IMR-90 (cell line): ENCODE data around the gene AMIGO1. TPM values are rescaled to one million over a fixed set of nuclear protein-coding genes. Genes with fewer than 3 reads are reported as not detected.

Experiments used
- ATAC-seq: fragments of 200-7000 bp; cut with Tn5 transposase; 2 replicates; pipeline ENCODE4 v1.9.1; 2020; ENCODE audit warnings: low read depth, mild to moderate bottlenecking, moderate library complexity
- BruUV-seq: library from RNA; stranded (reverse); fragments of 400-500 nt; replicated peaks from 2 replicates; lab custom pipeline; 2021; lab: Mats Ljungman, UMichigan
- CTCF ChIA-PET: fragments of 300-600 bp; formaldehyde crosslinking; extraction: SDS; loops from one replicate; lab custom pipeline; 2021; ENCODE audit warnings: antibody characterized with exemption; lab: Yijun Ruan, JAX
- POLR2A ChIA-PET: fragments of 300-600 bp; sonication (Branson Sonifier 250); formaldehyde crosslinking; loops from one replicate; lab custom pipeline; 2022; ENCODE audit warnings: antibody characterized with exemption; ENCODE audit not compliant: unreplicated experiment; lab: Charles Lee
- DNase-seq: peaks from one replicate; pipeline ENCODE4 v3.0.0; 2013
- H2AFZ ChIP-seq: replicated peaks from 2 replicates; pipeline ENCODE3; 2013; ENCODE audit warnings: low read length, mild to moderate bottlenecking; ENCODE audit not compliant: poor library complexity
- H2AK5ac ChIP-seq: 2 replicates; pipeline ENCODE4 v1.6.1; 2013; ENCODE audit warnings: low read depth, low read length, inconsistent platforms
- H2AK9ac ChIP-seq: replicated peaks from 2 replicates; pipeline ENCODE3; 2013; ENCODE audit warnings: mild to moderate bottlenecking, low read depth, low read length, moderate library complexity; ENCODE audit not compliant: poor library complexity
- H2BK120ac ChIP-seq: 2 replicates; pipeline ENCODE4 v1.6.1; 2013; ENCODE audit warnings: low read depth, low read length, inconsistent platforms
- H2BK15ac ChIP-seq: 3 replicates; pipeline ENCODE4 v1.6.1; 2013; ENCODE audit warnings: low read depth, low read length, inconsistent platforms
- H2BK20ac ChIP-seq: 2 replicates; pipeline ENCODE4 v1.6.1; 2013; ENCODE audit warnings: low read depth, mild to moderate bottlenecking, inconsistent platforms, low read length, moderate library complexity
- H2BK5ac ChIP-seq: 2 replicates; pipeline ENCODE4 v1.6.1; 2013; ENCODE audit warnings: mild to moderate bottlenecking, low read depth, low read length, inconsistent platforms; ENCODE audit not compliant: poor library complexity, severe bottlenecking
- H3K14ac ChIP-seq: replicated peaks from 2 replicates; pipeline ENCODE4 v1.6.1; 2013; ENCODE audit warnings: low read depth, low read length, inconsistent platforms
- H3K18ac ChIP-seq: 2 replicates; pipeline ENCODE4 v1.6.1; 2013; ENCODE audit warnings: low read depth, low read length, control low read depth
- H3K23ac ChIP-seq: 2 replicates; pipeline ENCODE4 v1.6.1; 2013; ENCODE audit warnings: low read depth, low read length, inconsistent platforms
- H3K27ac ChIP-seq: 2 replicates; pipeline ENCODE4 v1.5.1; 2013; ENCODE audit warnings: mild to moderate bottlenecking, control low read depth, low read length; ENCODE audit not compliant: insufficient read depth
- H3K27me3 ChIP-seq: 2 replicates; pipeline ENCODE4 v1.6.1; 2013; ENCODE audit warnings: low read length; ENCODE audit not compliant: control insufficient read depth, insufficient read depth
- H3K36me3 ChIP-seq: 2 replicates; pipeline ENCODE4 v1.6.1; 2013; ENCODE audit warnings: low read length, mixed read lengths; ENCODE audit not compliant: control insufficient read depth, insufficient read depth
- H3K4ac ChIP-seq: 2 replicates; pipeline ENCODE4 v1.6.1; 2013; ENCODE audit warnings: low read depth, low read length, inconsistent platforms
- H3K4me1 ChIP-seq: 2 replicates; pipeline ENCODE4 v1.6.1; 2013; ENCODE audit warnings: low read length, mixed read lengths; ENCODE audit not compliant: control insufficient read depth, insufficient read depth
- H3K4me2 ChIP-seq: 2 replicates; pipeline ENCODE4 v1.6.1; 2013; ENCODE audit warnings: low read depth, mild to moderate bottlenecking, control low read depth, low read length, moderate library complexity
- H3K4me3 ChIP-seq: 2 replicates; pipeline ENCODE4 v1.5.1; 2013; ENCODE audit warnings: low read depth, mild to moderate bottlenecking, control low read depth, low read length, moderate library complexity; ENCODE audit not compliant: insufficient read depth
- H3K56ac ChIP-seq: 2 replicates; pipeline ENCODE4 v1.6.1; 2013; ENCODE audit warnings: low read length, inconsistent platforms; ENCODE audit not compliant: insufficient read depth; ENCODE audit errors: extremely low read depth
- H3K79me1 ChIP-seq, 2 experiments: 2 replicates each; pipeline ENCODE4 v1.6.1; 2013; ENCODE audit warnings: low read length in 2 of 2, inconsistent platforms in 1 of 2, low read depth in 1 of 2
- H3K9ac ChIP-seq: 2 replicates; pipeline ENCODE4 v1.6.1; 2013; ENCODE audit warnings: low read depth, low read length, control low read depth
- H3K9me1 ChIP-seq: 2 replicates; pipeline ENCODE4 v1.6.1; 2013; ENCODE audit warnings: low read length, inconsistent platforms; ENCODE audit not compliant: insufficient read depth
- H3K9me3 ChIP-seq: 2 replicates; pipeline ENCODE4 v1.6.1; 2013; ENCODE audit warnings: low read length; ENCODE audit not compliant: control insufficient read depth, insufficient read depth
- H4K20me1 ChIP-seq: 2 replicates; pipeline ENCODE4 v1.6.1; 2013; ENCODE audit warnings: low read length, inconsistent platforms; ENCODE audit not compliant: insufficient read depth
- H4K5ac ChIP-seq: 2 replicates; pipeline ENCODE4 v1.6.1; 2013; ENCODE audit warnings: mild to moderate bottlenecking, low read depth, low read length, control low read depth
- H4K8ac ChIP-seq, 2 experiments: 2 replicates each; pipeline ENCODE4 v1.6.1; 2013; ENCODE audit warnings: low read depth in 2 of 2, low read length in 2 of 2, control low read depth in 1 of 2, inconsistent platforms in 1 of 2
- H4K91ac ChIP-seq: 2 replicates; pipeline ENCODE4 v1.6.1; 2013; ENCODE audit warnings: low read depth, low read length, inconsistent platforms; ENCODE audit not compliant: insufficient read depth
- BHLHE40 ChIP-seq: fragments of 150-350 bp; IDR thresholded peaks from 2 replicates; pipeline ENCODE4 v1.6.1; 2016; ENCODE audit warnings: mild to moderate bottlenecking, low read depth, low read length
- CEBPB ChIP-seq: IDR thresholded peaks from 2 replicates; pipeline ENCODE4 v1.6.1; 2012; ENCODE audit warnings: low read depth, low read length, improper control_type of control experiment
- CHD1 ChIP-seq: IDR thresholded peaks from 2 replicates; pipeline ENCODE4 v1.6.1; 2012; ENCODE audit warnings: low read depth, low read length, improper control_type of control experiment
- CTCF ChIP-seq: conservative IDR thresholded peaks from 2 replicates; pipeline ENCODE4 v1.5.1; 2012; ENCODE audit warnings: mild to moderate bottlenecking, low read depth, low read length, improper control_type of control experiment
- ELK1 ChIP-seq: fragments of 150-350 bp; IDR thresholded peaks from 2 replicates; pipeline ENCODE4 v1.6.1; 2016; ENCODE audit warnings: low read depth, mild to moderate bottlenecking, low read length, moderate library complexity, borderline replicate concordance
- FOS ChIP-seq: fragments of 150-350 bp; IDR thresholded peaks from 2 replicates; pipeline ENCODE4 v1.6.1; 2016; ENCODE audit warnings: low read depth, low read length
- MAFK ChIP-seq: IDR thresholded peaks from 2 replicates; pipeline ENCODE4 v1.6.1; 2012; ENCODE audit warnings: low read depth, low read length, improper control_type of control experiment
- MAZ ChIP-seq: IDR thresholded peaks from 2 replicates; pipeline ENCODE4 v1.6.1; 2012; ENCODE audit warnings: low read depth, mild to moderate bottlenecking, low read length, improper control_type of control experiment, moderate library complexity, borderline replicate concordance
- MXI1 ChIP-seq: IDR thresholded peaks from 2 replicates; pipeline ENCODE4 v1.6.1; 2012; ENCODE audit warnings: low read depth, mild to moderate bottlenecking, low read length, moderate library complexity, borderline replicate concordance
- NFE2L2 ChIP-seq: fragments of 150-350 bp; IDR thresholded peaks from 2 replicates; pipeline ENCODE4 v1.6.1; 2016; ENCODE audit warnings: low read depth, mild to moderate bottlenecking, low read length
- POLR2A ChIP-seq: IDR thresholded peaks from 2 replicates; pipeline ENCODE4 v1.6.1; 2012; ENCODE audit warnings: mild to moderate bottlenecking, low read depth, low read length
- RAD21 ChIP-seq: IDR thresholded peaks from 2 replicates; pipeline ENCODE4 v1.6.1; 2012; ENCODE audit warnings: low read length, improper control_type of control experiment
- RCOR1 ChIP-seq: IDR thresholded peaks from 2 replicates; pipeline ENCODE4 v1.6.1; 2012; ENCODE audit warnings: mild to moderate bottlenecking, low read length, improper control_type of control experiment; ENCODE audit not compliant: insufficient replicate concordance
- RFX5 ChIP-seq: IDR thresholded peaks from 2 replicates; pipeline ENCODE4 v1.8.0; 2012; ENCODE audit warnings: low read depth, mild to moderate bottlenecking, low read length, moderate library complexity
- SMC3 ChIP-seq: fragments of 150-350 bp; IDR thresholded peaks from 2 replicates; pipeline ENCODE4 v1.6.1; 2016; ENCODE audit warnings: low read depth, mild to moderate bottlenecking, antibody characterized with exemption, low read length, moderate library complexity
- USF2 ChIP-seq: fragments of 150-350 bp; IDR thresholded peaks from 2 replicates; pipeline ENCODE4 v1.6.1; 2017; ENCODE audit warnings: mild to moderate bottlenecking, antibody characterized with exemption, low read length, low read depth
- dilution Hi-C: fragments of 300-500 bp; cut with HindIII; formaldehyde crosslinking; loops from one replicate; pipeline ENCODE4 v1.14.3; 2018; ENCODE audit warnings: low sequenced_read_pairs; ENCODE audit not compliant: unreplicated experiment
- in situ Hi-C: fragments of 300-500 bp; cut with MboI; formaldehyde crosslinking; loops from 3 replicates; pipeline ENCODE4 v1.14.3; 2019; ENCODE audit warnings: low sequenced_read_pairs, inconsistent platforms, mixed read lengths
- intact Hi-C: fragments of 100-400 bp; cut with micrococcal nuclease; formaldehyde crosslinking; loops from 2 replicates; pipeline ENCODE4 v1.10.0; 2022
- polyA plus RNA-seq, 3 experiments: library from polyadenylated mRNA; depleted of rRNA; stranded (reverse); fragments of >200 nt; gene quantifications; 2 replicates each; pipeline ENCODE4 v1.2.3, GENCODE V29; 2012; ENCODE audit warnings: low replicate concordance in 1 of 3
- total RNA-seq: library from RNA; depleted of rRNA; stranded (reverse); fragments of >200 nt; gene quantifications from 2 replicates; pipeline ENCODE4 v1.2.3, GENCODE V29; 2012

The AMIGO1 gene
- total and polyA plus RNA-seq, 2 of the 4 experiments (the other 2 are of a cell fraction), result 1.5 to 1.6 TPM

GRCh38 chr1:109482242-109482641, 27.3 kb downstream of the AMIGO1 start:
- Histone ChIP-seq H3K9me1 (peaks cover 8% of the 10 kb centered on the region), H3K14ac (no peak overlapping the region), H2AK5ac (no peak overlapping the region), H4K8ac (no peak overlapping the region), H3K9me3 (no peaks in the 10 kb centered on the region), H4K20me1 (no peaks in the 10 kb centered on the region), H2AK9ac (no peak overlapping the region), H4K91ac (no peak overlapping the region), H2AFZ (no peak overlapping the region), H3K27ac (no peak overlapping the region), H4K5ac (no peak overlapping the region), H2BK15ac (no peak overlapping the region), H3K56ac (no peak overlapping the region), H3K18ac (no peak overlapping the region), H2BK5ac (no peak overlapping the region), H2BK20ac (no peak overlapping the region), H2BK120ac (no peak overlapping the region), H3K4ac (no peak overlapping the region), H3K4me3 (no peak overlapping the region), H3K9ac (no peak overlapping the region), H3K79me1 (peaks cover 9 to 22% of the 10 kb centered on the region in 2 experiments; a peak in 3 of 4 replicates), H3K36me3 (0 out of 2 replicates have a peak, but pooled peaks cover 3% of the 10 kb centered on the region), H3K27me3 (peaks cover 25% of the 10 kb centered on the region), H3K4me2 (no peak overlapping the region), H3K23ac (no peak overlapping the region), H3K4me1 (peaks cover 9% of the 10 kb centered on the region)
- intact Hi-C loops, result loop anchor here (5.0 kb wide), 1 partner anchor 35 kb away; no protein-coding TSS in a partner anchor
- in situ Hi-C loops, result no loop called here
- ChIA-PET CTCF (no interaction called here), POLR2A (no interaction called here)
- no peak for DNase-seq
- no peak for TF ChIP-seq RAD21
- no peak for TF ChIP-seq USF2
- no peak for TF ChIP-seq POLR2A
- no peak for TF ChIP-seq CEBPB
- no peak for TF ChIP-seq MXI1
- no peak for TF ChIP-seq NFE2L2
- TF ChIP-seq CTCF, result no peak
- TF ChIP-seq MAZ, result no peak
- TF ChIP-seq RCOR1, result no peak
- no peak for TF ChIP-seq SMC3
- no peak for TF ChIP-seq BHLHE40
- TF ChIP-seq CHD1, result no peak
- no peak for TF ChIP-seq RFX5
- no peak for TF ChIP-seq FOS
- no peak for TF ChIP-seq ELK1
- TF ChIP-seq MAFK, result no peak
- dilution Hi-C loops, result no loop called here
- no TSS peak for BruUV-seq
- no peak for ATAC-seq
